Subcutaneous abdominal adipose tissue (tissue), 5 donors: Measurements from ENCODE around the gene HSH2D.
"Not testable (repeated sequence)": the region's sequence is repeated elsewhere in the genome, so short reads cannot be mapped to it uniquely, and the experiment has no call there.

ENCODE experiments used
- H3K27ac ChIP-seq: one replicate; pipeline ENCODE4 v1.7.0; 2013; ENCODE audit warnings: low read depth, mild to moderate bottlenecking, inconsistent platforms, low read length, moderate library complexity
- H3K27me3 ChIP-seq, 5 donors: one replicate each; pipeline ENCODE4 v1.7.0; 2013; ENCODE audit warnings: low read length in 5 of 5, inconsistent platforms in 1 of 5; ENCODE audit not compliant: control insufficient read depth in 5 of 5, insufficient read depth in 4 of 5
- H3K36me3 ChIP-seq, 5 donors: one replicate each; pipeline ENCODE4 v1.7.0; 2013; ENCODE audit warnings: low read length in 5 of 5; ENCODE audit not compliant: control insufficient read depth in 5 of 5, insufficient read depth in 5 of 5
- H3K4me1 ChIP-seq, 5 donors: one replicate each; pipeline ENCODE4 v1.7.0; 2013; ENCODE audit warnings: low read length in 5 of 5, mild to moderate bottlenecking in 3 of 5, moderate library complexity in 1 of 5; ENCODE audit not compliant: control insufficient read depth in 5 of 5, insufficient read depth in 5 of 5
- H3K4me3 ChIP-seq, 5 donors: one replicate each; pipeline ENCODE4 v1.7.0; 2013; ENCODE audit warnings: low read length in 5 of 5, low read depth in 1 of 5
- H3K9ac ChIP-seq, 5 donors: one replicate each; pipeline ENCODE4 v1.7.0; 2013; ENCODE audit warnings: low read length in 5 of 5, mild to moderate bottlenecking in 4 of 5, moderate library complexity in 3 of 5
- H3K9me3 ChIP-seq, 5 donors: one replicate each; pipeline ENCODE4 v1.7.0; 2013; ENCODE audit warnings: low read length in 5 of 5; ENCODE audit not compliant: control insufficient read depth in 5 of 5
- donor health status: healthy.
- donor health status: healthy.
- donor health status: healthy.
- donor health status: healthy.
- donor health status: healthy.

HSH2D gene

GRCh38 chr19:16167055-16167454, 23.6 kb downstream of the HSH2D start:
- Histone ChIP-seq H3K36me3 (no peaks in the 10 kb centered on the region), H3K4me3 (no peak overlapping the region), H3K27me3 (peaks cover 0 to 3% (median 0%) of the 10 kb centered on the region in 5 donors), H3K9ac (no peak overlapping the region), H3K27ac (no peak overlapping the region), H3K9me3 (no peaks in the 10 kb centered on the region), H3K4me1 (no peaks in the 10 kb centered on the region)

- Histone ChIP-seq H3K4me3 (no peak overlapping the region), H3K27me3 (peaks cover 0 to 4% (median 3%) of the 10 kb centered on the region in 5 donors), H3K36me3 (no peaks in the 10 kb centered on the region), H3K9me3 (no peaks in the 10 kb centered on the region), H3K27ac (no peak overlapping the region), H3K9ac (no peak overlapping the region), H3K4me1 (no peaks in the 10 kb centered on the region)
Observed at GRCh38 chr19:16168465-16169081, 25.1 kb downstream of the HSH2D start.

- H3K9ac ChIP-seq, result no peak overlapping the region
- H3K27ac ChIP-seq, result no peak overlapping the region
- no peak overlapping the region for H3K4me3 ChIP-seq
- H3K27me3 ChIP-seq, result peaks cover 0 to 5% (median 3%) of the 10 kb centered on the region in 5 donors
- H3K36me3 ChIP-seq, result no peaks in the 10 kb centered on the region
- no peaks in the 10 kb centered on the region for H3K4me1 ChIP-seq
- peaks cover 0 to 3% (median 2%) of the 10 kb centered on the region in 5 donors for H3K9me3 ChIP-seq
Observed at GRCh38 chr19:16170134-16170533, 26.6 kb downstream of the HSH2D start.

GRCh38 chr19:16175954-16176353, 32.5 kb downstream of the HSH2D start:
- Histone ChIP-seq H3K4me1 (peaks cover 0 to 4% (median 0%) of the 10 kb centered on the region in 5 donors), H3K36me3 (no peaks in the 10 kb centered on the region), H3K9me3 (peaks cover 0 to 9% (median 3%) of the 10 kb centered on the region in 5 donors), H3K27me3 (peaks cover 0 to 5% (median 3%) of the 10 kb centered on the region in 5 donors), H3K27ac (no peak overlapping the region), H3K9ac (no peak overlapping the region), H3K4me3 (no peak overlapping the region)

- H3K27ac ChIP-seq, H3K27me3 ChIP-seq, H3K36me3 ChIP-seq, H3K4me3 ChIP-seq, H3K9ac ChIP-seq, H3K4me1 ChIP-seq, H3K9me3 ChIP-seq: not testable (repeated sequence)
Observed at GRCh38 chr19:16178866-16179265, 35.4 kb downstream of the HSH2D start.

GRCh38 chr19:16180611-16181010, 37.1 kb downstream of the HSH2D start:
- H3K4me1 ChIP-seq, result peaks cover 0 to 12% (median 9%) of the 10 kb centered on the region in 5 donors
- no peak overlapping the region for H3K4me3 ChIP-seq
- no peaks in the 10 kb centered on the region for H3K36me3 ChIP-seq
- H3K9me3 ChIP-seq, result peaks cover 0 to 2% (median 0%) of the 10 kb centered on the region in 5 donors
- H3K27me3 ChIP-seq, result peaks cover 0 to 3% (median 0%) of the 10 kb centered on the region in 5 donors
- no peak overlapping the region for H3K27ac ChIP-seq
- no peak overlapping the region for H3K9ac ChIP-seq

GRCh38 chr19:16184665-16185122, 41.2 kb downstream of the HSH2D start:
- no peak overlapping the region for H3K27ac ChIP-seq
- H3K36me3 ChIP-seq, result peaks cover 0 to 22% (median 18%) of the 10 kb centered on the region in 5 donors
- H3K4me1 ChIP-seq, result peaks cover 0 to 32% (median 22%) of the 10 kb centered on the region in 5 donors
- H3K4me3 ChIP-seq, result peak overlapping the region; percentile 85 to 97 (median 96)
- no peaks in the 10 kb centered on the region for H3K9me3 ChIP-seq
- peaks cover 0 to 3% (median 0%) of the 10 kb centered on the region in 5 donors for H3K27me3 ChIP-seq
- peak overlapping the region in 2 of 5 donors; percentile 32 to 73 for H3K9ac ChIP-seq

- peaks cover 0 to 32% (median 22%) of the 10 kb centered on the region in 5 donors for H3K4me1 ChIP-seq
- no peaks in the 10 kb centered on the region for H3K9me3 ChIP-seq
- H3K9ac ChIP-seq, result peak within 1 kb of the TSS; percentile 60 to 98 (median 97)
- H3K36me3 ChIP-seq, result peaks cover 0 to 28% (median 23%) of the 10 kb centered on the region in 5 donors
- H3K27me3 ChIP-seq, result peaks cover 0 to 2% (median 0%) of the 10 kb centered on the region in 5 donors
- peak within 1 kb of the TSS; percentile 85 to 97 (median 96) for H3K4me3 ChIP-seq
- H3K27ac ChIP-seq, result peak within 1 kb of the TSS; percentile 90
Observed at GRCh38 chr19:16185123-16185767, 41.8 kb downstream of the HSH2D start, which contains the start of gene FAM32A. Gene FAM32A, plus strand, starts transcription at chr19:16185410. Its CDS starts 33 bp downstream, at chr19:16185443.

- Histone ChIP-seq H3K4me3 (peak overlapping the region; percentile 85 to 97 (median 96)), H3K4me1 (peaks cover 0 to 30% (median 21%) of the 10 kb centered on the region in 5 donors), H3K9ac (peak overlapping the region; percentile 60 to 98 (median 97)), H3K27me3 (no peaks in the 10 kb centered on the region), H3K27ac (peak overlapping the region; percentile 90), H3K36me3 (peaks cover 0 to 33% (median 28%) of the 10 kb centered on the region in 5 donors), H3K9me3 (no peaks in the 10 kb centered on the region)
Observed at GRCh38 chr19:16185768-16186123, 42.3 kb downstream of the HSH2D start.

- no peak overlapping the region for H3K27ac ChIP-seq
- no peaks in the 10 kb centered on the region for H3K9me3 ChIP-seq
- H3K36me3 ChIP-seq, result peaks cover 3 to 57% (median 48%) of the 10 kb centered on the region in 5 donors
- H3K4me3 ChIP-seq, result no peak overlapping the region
- peaks cover 0 to 27% (median 20%) of the 10 kb centered on the region in 5 donors for H3K4me1 ChIP-seq
- H3K27me3 ChIP-seq, result no peaks in the 10 kb centered on the region
- no peak overlapping the region for H3K9ac ChIP-seq
Observed at GRCh38 chr19:16188521-16188920, 45.0 kb downstream of the HSH2D start.
